Uterus (tissue), 4 donors: ENCODE measurements around the gene DOCK1. TPM values are rescaled to one million over a fixed set of nuclear protein-coding genes. Genes with fewer than 3 reads are reported as not detected.

Experiments
- DNase-seq, 2 donors: peaks; one replicate each; pipeline ENCODE4 v3.0.0-alpha.2; 2019 to 2020
- H3K27ac ChIP-seq, 2 donors: fragments of 200-600 bp; sonication (generic); 1 replicate in 1 of 2; 2 replicates in 1 of 2; pipeline ENCODE4 v1.5.1; 2016 to 2018
- H3K27me3 ChIP-seq, 2 donors: fragments of 200-600 bp; sonication (generic); one replicate each; pipeline ENCODE4 v1.5.1; 2018 to 2019; ENCODE audit warnings: control low read depth in 1 of 2
- H3K36me3 ChIP-seq, 2 donors: fragments of 200-600 bp; sonication (generic); one replicate each; pipeline ENCODE4 v1.5.1; 2019; ENCODE audit warnings: control low read depth in 1 of 2
- H3K4me1 ChIP-seq, 2 donors: fragments of 200-600 bp; sonication (generic); one replicate each; pipeline ENCODE4 v1.5.1; 2018 to 2019; ENCODE audit warnings: control low read depth in 1 of 2
- H3K4me3 ChIP-seq, 2 donors: fragments of 200-600 bp; sonication (generic); 1 replicate in 1 of 2; 2 replicates in 1 of 2; pipeline ENCODE4 v1.5.1; 2018 to 2019; ENCODE audit warnings: mild to moderate bottlenecking in 1 of 2
- H3K9me3 ChIP-seq, 2 donors: fragments of 200-600 bp; sonication (generic); one replicate each; pipeline ENCODE4 v1.5.1; 2019; ENCODE audit warnings: control low read depth in 1 of 2
- POLR2A ChIP-seq, 2 donors: fragments of 450-650 bp; IDR thresholded peaks; one replicate each; pipeline ENCODE4 v1.6.1; 2016; ENCODE audit warnings: antibody characterized with exemption in 2 of 2, mild to moderate bottlenecking in 1 of 2, moderate library complexity in 1 of 2
- intact Hi-C: fragments of 100-400 bp; cut with DNase I; formaldehyde crosslinking; loops from one replicate; pipeline ENCODE4 v1.15.1; 2023; ENCODE audit warnings: low total_unique reads
- total RNA-seq, 4 donors: library from RNA; depleted of rRNA in 3 of 4; stranded (reverse); fragments of >200 nt in 3 of 4; gene quantifications; one replicate each; pipeline versions ENCODE4 v1.1.0 to v1.2.4, GENCODE V29; 2014 to 2023
- TF ChIP-seq, protein P1 (sequence below), 4 experiments: fragments of 200-600 bp in 2 of 4; fragments of 450-650 bp in 2 of 4; sonication (generic) in 2 of 4; IDR thresholded peaks; one replicate each; pipeline ENCODE4 v1.5.1; 2016 to 2019; ENCODE audit warnings: antibody characterized with exemption in 4 of 4, mild to moderate bottlenecking in 2 of 4, moderate library complexity in 1 of 4
- donor health status: DM: yes; HTN: yes; CAD: no.

Gene DOCK1
- total RNA-seq, 4 donors from 2014 or later: 15.6 to 130 (median 65.0) TPM

DNA sequence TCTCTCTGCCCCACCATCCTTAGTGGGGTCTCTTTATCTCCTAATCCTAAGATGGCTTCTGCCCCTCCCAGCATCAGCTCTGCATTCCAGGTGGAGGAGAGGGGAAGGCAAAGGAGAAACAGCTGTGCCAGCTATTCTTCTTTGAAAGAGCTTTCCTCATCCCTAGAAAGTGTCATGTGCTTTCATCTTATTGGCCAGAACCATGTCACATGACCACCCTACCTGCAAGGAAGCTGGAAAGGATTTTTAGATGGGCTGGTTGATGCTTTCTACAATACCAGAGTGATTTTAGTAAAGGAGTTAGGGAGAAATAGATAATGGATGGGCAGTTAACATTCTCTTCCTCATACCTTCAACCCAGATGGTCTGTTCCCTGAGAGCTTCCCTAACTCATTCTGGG is 150.0 kb downstream of the DOCK1 start:
- H3K4me1 ChIP-seq: no peaks in the 10 kb centered on the region
- no peak overlapping the region for H3K4me3 ChIP-seq
- intact Hi-C loops: no loop called here
- TF ChIP-seq, protein P1, sequence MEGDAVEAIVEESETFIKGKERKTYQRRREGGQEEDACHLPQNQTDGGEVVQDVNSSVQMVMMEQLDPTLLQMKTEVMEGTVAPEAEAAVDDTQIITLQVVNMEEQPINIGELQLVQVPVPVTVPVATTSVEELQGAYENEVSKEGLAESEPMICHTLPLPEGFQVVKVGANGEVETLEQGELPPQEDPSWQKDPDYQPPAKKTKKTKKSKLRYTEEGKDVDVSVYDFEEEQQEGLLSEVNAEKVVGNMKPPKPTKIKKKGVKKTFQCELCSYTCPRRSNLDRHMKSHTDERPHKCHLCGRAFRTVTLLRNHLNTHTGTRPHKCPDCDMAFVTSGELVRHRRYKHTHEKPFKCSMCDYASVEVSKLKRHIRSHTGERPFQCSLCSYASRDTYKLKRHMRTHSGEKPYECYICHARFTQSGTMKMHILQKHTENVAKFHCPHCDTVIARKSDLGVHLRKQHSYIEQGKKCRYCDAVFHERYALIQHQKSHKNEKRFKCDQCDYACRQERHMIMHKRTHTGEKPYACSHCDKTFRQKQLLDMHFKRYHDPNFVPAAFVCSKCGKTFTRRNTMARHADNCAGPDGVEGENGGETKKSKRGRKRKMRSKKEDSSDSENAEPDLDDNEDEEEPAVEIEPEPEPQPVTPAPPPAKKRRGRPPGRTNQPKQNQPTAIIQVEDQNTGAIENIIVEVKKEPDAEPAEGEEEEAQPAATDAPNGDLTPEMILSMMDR (IDR thresholded peaks at IDR 0.05): no peak
- no peak for TF ChIP-seq POLR2A (IDR thresholded peaks at IDR 0.05)
- no peaks in the 10 kb centered on the region for H3K27me3 ChIP-seq
- H3K9me3 ChIP-seq: no peaks in the 10 kb centered on the region
- no peak overlapping the region for H3K27ac ChIP-seq
- DNase-seq: no peak
- H3K36me3 ChIP-seq: no peaks in the 10 kb centered on the region

DNA sequence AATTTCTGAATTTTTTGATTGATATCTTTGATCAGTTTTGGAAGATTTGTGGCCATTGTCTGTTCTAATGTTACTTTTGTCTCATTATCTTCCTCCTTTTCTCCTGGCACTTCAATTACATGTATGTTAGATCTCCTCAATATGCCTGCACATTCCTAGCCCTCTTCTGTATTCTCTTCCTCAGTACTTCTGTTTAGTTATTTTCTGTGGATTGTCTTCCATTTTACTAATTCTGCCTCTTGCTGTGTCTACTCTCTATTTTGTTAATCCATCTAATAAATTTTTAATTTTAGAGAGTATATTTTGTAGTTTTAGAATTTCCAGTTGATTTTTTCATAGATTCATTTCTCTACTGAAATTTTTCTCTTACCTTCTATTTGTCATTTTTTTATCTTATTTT is 154.1 kb downstream of the DOCK1 start:
- DNase-seq: no peak
- intact Hi-C loops: no loop called here
- Histone ChIP-seq H3K4me1 (no peaks in the 10 kb centered on the region), H3K36me3 (no peaks in the 10 kb centered on the region), H3K27me3 (no peaks in the 10 kb centered on the region), H3K9me3 (no peaks in the 10 kb centered on the region), H3K4me3 (no peak overlapping the region), H3K27ac (no peak overlapping the region)
- TF ChIP-seq POLR2A (IDR thresholded peaks at IDR 0.05): no peak
- TF ChIP-seq, protein P1 (IDR thresholded peaks at IDR 0.05): no peak

DNA sequence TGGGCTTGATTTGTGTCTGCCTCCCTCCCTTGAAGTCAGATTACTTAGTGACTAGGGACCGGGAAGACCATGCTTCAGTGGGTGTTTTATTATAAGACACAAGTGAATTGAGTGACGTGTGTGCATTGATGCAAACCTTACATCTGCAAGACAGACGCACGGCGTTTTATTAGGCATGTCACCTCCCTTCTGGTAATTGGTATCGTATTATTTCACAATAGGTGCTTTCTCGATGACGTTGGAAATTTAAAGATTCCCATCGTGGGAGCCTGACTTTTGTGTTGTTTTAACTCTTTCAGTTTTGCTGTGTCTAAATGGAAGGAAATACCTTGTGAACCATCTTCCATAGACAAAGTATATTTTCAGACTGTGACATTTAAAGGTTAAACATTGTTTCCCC is 158.5 kb downstream of the DOCK1 start:
- no peak overlapping the region for H3K27ac ChIP-seq
- no peaks in the 10 kb centered on the region for H3K4me1 ChIP-seq
- H3K4me3 ChIP-seq: no peak overlapping the region
- no peak for DNase-seq
- H3K27me3 ChIP-seq: no peaks in the 10 kb centered on the region
- no peak for TF ChIP-seq POLR2A (IDR thresholded peaks at IDR 0.05)
- TF ChIP-seq, protein P1 (IDR thresholded peaks at IDR 0.05): no peak
- intact Hi-C loops: no loop called here
- H3K9me3 ChIP-seq: no peaks in the 10 kb centered on the region
- no peaks in the 10 kb centered on the region for H3K36me3 ChIP-seq

DNA sequence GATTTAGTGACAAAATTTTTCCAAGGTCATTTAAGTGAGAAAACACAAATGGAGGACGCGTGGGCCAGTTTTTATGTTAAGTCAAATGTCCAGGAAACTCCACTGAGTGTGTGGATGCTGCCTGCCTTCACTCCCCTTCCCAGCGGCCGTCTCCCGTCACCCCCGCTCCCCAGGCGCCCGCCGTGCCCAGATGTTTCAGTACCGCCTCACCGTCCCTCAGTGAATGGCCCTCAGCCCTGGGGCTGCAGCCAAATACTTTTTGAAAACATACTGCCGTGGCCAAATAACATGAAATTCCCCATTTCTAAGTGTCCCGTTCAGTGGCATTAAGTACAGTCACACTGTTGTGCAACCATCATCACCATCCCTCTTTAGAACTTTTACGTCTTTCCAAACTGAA is 159.2 kb downstream of the DOCK1 start:
- Histone ChIP-seq H3K36me3 (no peaks in the 10 kb centered on the region), H3K4me1 (no peaks in the 10 kb centered on the region), H3K27ac (no peak overlapping the region), H3K9me3 (no peaks in the 10 kb centered on the region), H3K27me3 (no peaks in the 10 kb centered on the region), H3K4me3 (no peak overlapping the region)
- no peak for DNase-seq
- intact Hi-C loops: no loop called here
- TF ChIP-seq, protein P1 (IDR thresholded peaks at IDR 0.05): no peak
- TF ChIP-seq POLR2A (IDR thresholded peaks at IDR 0.05): no peak

DNA sequence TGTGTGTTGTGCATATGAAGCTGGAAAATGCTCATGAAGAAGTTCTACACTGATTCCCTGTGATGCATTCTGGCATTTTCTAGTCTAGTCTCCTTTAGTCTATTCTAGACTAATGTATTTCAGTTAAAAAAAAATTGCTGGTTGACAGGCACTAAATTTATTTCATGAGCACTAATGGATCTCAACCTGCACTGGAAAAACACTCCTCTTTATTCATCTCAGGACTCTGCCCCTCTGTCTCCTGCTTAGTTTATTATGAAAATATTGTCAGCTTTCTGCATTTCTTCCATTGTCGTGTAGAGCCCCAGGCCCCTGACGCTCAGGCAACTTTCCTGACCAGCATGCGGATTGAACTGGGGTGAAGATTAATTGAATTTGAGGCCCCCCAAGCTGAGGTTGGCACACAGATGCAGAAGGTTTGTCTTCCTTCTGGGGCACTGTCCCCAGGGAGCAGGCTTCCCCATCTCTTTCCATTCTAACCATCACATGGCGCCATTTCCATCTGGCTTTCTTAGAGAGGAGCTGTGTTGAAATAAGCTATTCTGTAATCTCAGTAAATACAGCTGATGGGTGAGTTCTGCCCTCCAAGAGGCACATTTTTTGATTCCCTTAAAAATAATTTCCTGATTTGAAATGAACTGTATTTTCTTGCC is 162.4 kb downstream of the DOCK1 start:
- intact Hi-C loops: no loop called here
- Histone ChIP-seq H3K27me3 (no peaks in the 10 kb centered on the region), H3K36me3 (no peaks in the 10 kb centered on the region), H3K27ac (no peak overlapping the region), H3K9me3 (no peaks in the 10 kb centered on the region), H3K4me1 (no peaks in the 10 kb centered on the region), H3K4me3 (no peak overlapping the region)
- no peak for TF ChIP-seq POLR2A (IDR thresholded peaks at IDR 0.05)
- no peak for DNase-seq

DNA sequence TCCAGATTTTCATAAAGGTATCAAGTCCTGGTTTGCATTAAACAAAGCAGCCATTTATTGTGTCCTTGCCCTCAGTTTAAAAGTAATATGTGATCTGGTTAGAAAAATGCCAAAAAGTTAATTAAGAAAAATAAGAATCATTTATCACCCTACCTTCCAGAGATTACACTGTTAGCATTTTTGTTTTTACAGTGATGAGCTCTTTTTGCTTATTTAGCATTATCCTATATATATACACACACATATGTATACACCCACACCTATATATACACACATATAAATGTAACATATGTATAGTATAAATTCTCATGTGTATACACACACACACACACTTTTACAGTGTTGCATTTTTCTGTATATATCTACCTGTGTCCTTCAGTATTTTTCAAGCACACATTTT is 163.3 kb downstream of the DOCK1 start:
- Histone ChIP-seq H3K27me3 (no peaks in the 10 kb centered on the region), H3K36me3 (no peaks in the 10 kb centered on the region), H3K9me3 (no peaks in the 10 kb centered on the region), H3K27ac (no peak overlapping the region), H3K4me3 (no peak overlapping the region), H3K4me1 (no peaks in the 10 kb centered on the region)
- no peak for DNase-seq
- TF ChIP-seq POLR2A (IDR thresholded peaks at IDR 0.05): no peak
- TF ChIP-seq, protein P1 (IDR thresholded peaks at IDR 0.05): no peak
- intact Hi-C loops: no loop called here
